ENCODE measurements around the gene STON1. TPM values are rescaled to one million over a fixed set of nuclear protein-coding genes. Genes with fewer than 3 reads are reported as not detected.

Gene STON1
- total RNA-seq, 1 experiment from 2014 or later: 5.5 TPM

- H3K27ac ChIP-seq (ENCODE audit: insufficient read length, low read depth, low read length): no peak overlapping the region
- no peak overlapping the region for H3K4ac ChIP-seq (ENCODE audit: low read depth, low read length)
- H3K79me2 ChIP-seq (ENCODE audit: insufficient read depth, low read length): no peaks in the 10 kb centered on the region
- H4K20me1 ChIP-seq (ENCODE audit: control insufficient read depth, insufficient read depth, insufficient read length): no peaks in the 10 kb centered on the region
- no peak overlapping the region for H2AK5ac ChIP-seq (ENCODE audit: insufficient read length, low read length)
- H3K14ac ChIP-seq (ENCODE audit: insufficient read depth, low read length): no peak overlapping the region
- H3K4me3 Mint-ChIP-seq: no peak overlapping the region
- no peak overlapping the region for H4K8ac ChIP-seq (replicated peaks; ENCODE audit: insufficient read length, low read depth, low read length)
- H3K4me1 Mint-ChIP-seq: peaks cover 17 to 20% of the 10 kb centered on the region in 2 experiments
- DNase-seq: no peak
- H2BK120ac ChIP-seq (ENCODE audit: low read depth, low read length, poor library complexity, severe bottlenecking): no peak overlapping the region
- WGBS (ENCODE audit: extremely low coverage, insufficient read length, low lambda C conversion rate): no CpG with 5 or more reads among the region's 7 CpGs
- no peak for TF ChIP-seq CTCF (conservative IDR thresholded peaks at IDR 0.05)
- no peak overlapping the region for H2AFZ ChIP-seq (ENCODE audit: low read length)
- H3K9me3 Mint-ChIP-seq: no peaks in the 10 kb centered on the region; a peak in 1 of 5 replicates
- no peak overlapping the region for H3T11ph ChIP-seq (ENCODE audit: low read length)
- no peaks in the 10 kb centered on the region for H3K9me3 ChIP-seq (ENCODE audit: control insufficient read depth, low read depth, low read length)
- H3K4me2 ChIP-seq (ENCODE audit: insufficient read depth, insufficient read length, low read length): no peak overlapping the region
- H3K27ac Mint-ChIP-seq: no peak overlapping the region
- H3K18ac ChIP-seq (ENCODE audit: insufficient read length, low read depth, low read length): no peak overlapping the region
- H3K4me1 ChIP-seq (ENCODE audit: insufficient read depth, low read length): no peaks in the 10 kb centered on the region
- H3K56ac ChIP-seq (ENCODE audit: insufficient read length, low read depth, low read length): no peak overlapping the region
- no peak overlapping the region for H4K5ac ChIP-seq (ENCODE audit: insufficient read length, low read depth, low read length)
- no peak overlapping the region for H4K91ac ChIP-seq (ENCODE audit: insufficient read length, low read depth, low read length)
- no peaks in the 10 kb centered on the region for H3K27me3 ChIP-seq (ENCODE audit: insufficient read depth, low read length)
- no peak overlapping the region for H3K23ac ChIP-seq (ENCODE audit: insufficient read length, low read depth, low read length)
- H2BK20ac ChIP-seq (ENCODE audit: low read depth, low read length, poor library complexity, severe bottlenecking): no peak overlapping the region
- H2BK5ac ChIP-seq (ENCODE audit: insufficient read length, low read length): no peak overlapping the region
- H3K23me2 ChIP-seq (ENCODE audit: insufficient read length, low read depth, low read length, poor library complexity, severe bottlenecking): no peaks in the 10 kb centered on the region
- H3K36me3 Mint-ChIP-seq (ENCODE audit: insufficient read depth in 1 of 3, low read depth in 3 of 3): peaks cover 0 to 10% (median 0%) of the 10 kb centered on the region in 3 experiments; a peak in 3 of 7 replicates
- no peaks in the 10 kb centered on the region for H3K27me3 Mint-ChIP-seq (ENCODE audit: low read depth)
- no peaks in the 10 kb centered on the region for H3K79me1 ChIP-seq (ENCODE audit: insufficient read depth, low read depth, low read length, poor library complexity, severe bottlenecking)
- H3K9ac ChIP-seq (ENCODE audit: extremely low read depth, insufficient read length, low read length): no peak overlapping the region
- no peak overlapping the region for H2BK15ac ChIP-seq (ENCODE audit: low read depth, low read length)
- no peak overlapping the region for H2BK12ac ChIP-seq (ENCODE audit: insufficient read length, low read depth, low read length)
Measured at GRCh38 chr2:48541666-48542389, 11.9 kb downstream of the STON1 start.

Data from H9 (cell line).